Measurements from ENCODE around the gene PTPN20. TPM values are rescaled to one million over a fixed set of nuclear protein-coding genes. Genes with fewer than 3 reads are reported as not detected.

Gene PTPN20
- total RNA-seq, 1 donor from 2014 or later = 3.2 TPM

- no peak for DNase-seq
Observed at GRCh38 chr10:47048526-47048905, 137.3 kb downstream of the PTPN20 start.

GRCh38 chr10:47049056-47049851, 138.0 kb downstream of the PTPN20 start:
- DNase-seq = no peak

- no peak for DNase-seq
Observed at GRCh38 chr10:47049906-47050305, 138.7 kb downstream of the PTPN20 start.

- no peak for DNase-seq
Observed at GRCh38 chr10:47050618-47051455, 139.6 kb downstream of the PTPN20 start.

GRCh38 chr10:47051741-47052238, 140.6 kb downstream of the PTPN20 start:
- no peak for DNase-seq
